GM23338 (cell line): ENCODE results near the gene BATF3.

ENCODE experiments used
- CREB1 ChIP-seq: fragments of 250-450 bp; sonication (Bioruptor Pico); IDR thresholded peaks from 2 replicates; pipeline ENCODE4 v1.5.0; 2020; ENCODE audit warnings: low read depth, mild to moderate bottlenecking, moderate library complexity
- CTCF ChIP-seq, 2 experiments: fragments of 200-600 bp in 1 of 2; sonication (generic) in 1 of 2; conservative IDR thresholded peaks; 2 replicates each; pipeline versions ENCODE4 v1.5.1 to v1.6.1; 2016 to 2017; ENCODE audit warnings: antibody characterized with exemption in 2 of 2, low read depth in 2 of 2, mild to moderate bottlenecking in 2 of 2, moderate library complexity in 1 of 2
- ETS1 ChIP-seq: IDR thresholded peaks from 2 replicates; pipeline ENCODE4 v1.6.1; 2016; ENCODE audit warnings: antibody characterized with exemption
- EZH2 ChIP-seq: fragments of 200-600 bp; sonication (generic); IDR thresholded peaks from one replicate; pipeline ENCODE4 v1.8.0; 2017; ENCODE audit warnings: antibody characterized with exemption, mild to moderate bottlenecking, low read depth; ENCODE audit not compliant: unreplicated experiment
- EZH2phosphoT487 ChIP-seq: fragments of 200-600 bp; sonication (generic); IDR thresholded peaks from one replicate; pipeline ENCODE4 v1.8.1; 2018; ENCODE audit warnings: antibody characterized with exemption; ENCODE audit not compliant: unreplicated experiment
- POLR2AphosphoS5 ChIP-seq: IDR thresholded peaks from 2 replicates; pipeline ENCODE4 v1.6.1; 2016; ENCODE audit warnings: antibody characterized with exemption, low read depth
- REST ChIP-seq: IDR thresholded peaks from one replicate; pipeline ENCODE4 v1.6.1; 2018; ENCODE audit warnings: antibody characterized with exemption; ENCODE audit not compliant: unreplicated experiment
- ZNF114 ChIP-seq: fragments of 250-450 bp; sonication (Bioruptor Pico); IDR thresholded peaks from 2 replicates; pipeline ENCODE4 v1.5.0; 2020; ENCODE audit warnings: mild to moderate bottlenecking, moderate library complexity
- ZNF331 ChIP-seq: fragments of 250-450 bp; sonication (Bioruptor Pico); IDR thresholded peaks from 2 replicates; pipeline ENCODE4 v1.5.0; 2020; ENCODE audit warnings: low read depth, mild to moderate bottlenecking, moderate library complexity
- ZNF462 ChIP-seq: fragments of 250-450 bp; sonication (Bioruptor Pico); IDR thresholded peaks from 2 replicates; pipeline ENCODE4 v1.5.0; 2020; ENCODE audit warnings: mild to moderate bottlenecking, moderate library complexity

- no peak for TF ChIP-seq CTCF (conservative IDR thresholded peaks at IDR 0.05; ENCODE audit: low read depth in 2 of 2)
- TF ChIP-seq REST = no peak
- no peak for TF ChIP-seq POLR2AphosphoS5
- TF ChIP-seq EZH2 = no peak
- TF ChIP-seq ZNF114 (CRISPR knock-in tag) = no peak
- no peak for TF ChIP-seq ETS1
- TF ChIP-seq ZNF462 = no peak
- TF ChIP-seq EZH2phosphoT487 = no peak
- no peak for TF ChIP-seq CREB1 (CRISPR knock-in tag)
- TF ChIP-seq ZNF331 (CRISPR knock-in tag) = no peak
These were observed 13.6 kb downstream of the BATF3 start for GRCh38 chr1:212686069-212686468.
